HCT116 (cell line): ENCODE measurements around the gene L1CAM. TPM values are rescaled to one million over a fixed set of nuclear protein-coding genes. Genes with fewer than 3 reads are reported as not detected.

Experiments used
- ATAC-seq: fragments of 200-7000 bp; cut with Tn5 transposase; 2 replicates; pipeline ENCODE4 v1.9.1; 2020; ENCODE audit warnings: mild to moderate bottlenecking, moderate library complexity
- BruUV-seq: library from RNA; stranded (reverse); fragments of 400-500 nt; replicated peaks from 2 replicates; lab custom pipeline; 2021; lab: Mats Ljungman, UMichigan
- CTCF ChIA-PET: fragments of 300-600 bp; sonication (Branson Sonifier 250); formaldehyde crosslinking; loops from one replicate; lab custom pipeline; 2021; ENCODE audit warnings: antibody characterized with exemption; lab: Charles Lee
- POLR2A ChIA-PET: fragments of 300-600, 350-600 bp; sonication (Branson Sonifier 250); formaldehyde crosslinking; loops from one replicate; lab custom pipeline; 2021; ENCODE audit warnings: antibody characterized with exemption; lab: Charles Lee
- RAD21 ChIA-PET, 2 experiments: fragments of 300-600 bp; sonication (Branson Sonifier 250); formaldehyde crosslinking; loops; one replicate each; lab custom pipeline; 2023; ENCODE audit warnings: low total read pairs in 2 of 2; ENCODE audit not compliant: uncharacterized antibody in 2 of 2, unreplicated experiment in 2 of 2, low non-redundant PET in 1 of 2; lab: Charles Lee
- DNase-seq: peaks from one replicate; pipeline ENCODE4 v3.0.0-alpha.2; 2010; ENCODE audit warnings: low read depth, low spot score
- H2AFZ ChIP-seq: fragments of 200-600 bp; shearing (Covaris generic), sonication (generic); 2 replicates; pipeline ENCODE4 v1.6.1; 2017; ENCODE audit warnings: low read depth, mixed run types, mixed read lengths, antibody characterized with exemption, low read length; ENCODE audit not compliant: poor library complexity, severe bottlenecking
- H3K27ac ChIP-seq: 2 replicates; pipeline ENCODE4 v1.5.1; 2012; ENCODE audit warnings: low read depth, low read length
- H3K27me3 ChIP-seq: fragments of 200-600 bp; sonication (generic); 2 replicates; pipeline ENCODE4 v1.6.1; 2016; ENCODE audit warnings: mixed run types, low read length, mixed read lengths; ENCODE audit not compliant: insufficient read depth
- H3K36me3 ChIP-seq, 2 experiments: fragments of 200-500 bp in 1 of 2; fragments of 200-600 bp in 1 of 2; sonication (Bioruptor generic) in 1 of 2; sonication (generic) in 1 of 2; 2 replicates each; pipeline versions ENCODE4 v1.5.1 to v1.6.1; 2014 to 2016; ENCODE audit warnings: low read length in 2 of 2, inconsistent platforms in 1 of 2, mixed read lengths in 1 of 2, mixed run types in 1 of 2; ENCODE audit not compliant: insufficient read depth in 2 of 2, control insufficient read depth in 1 of 2
- H3K4me1 ChIP-seq, 2 experiments: fragments of 200-600 bp in 1 of 2; sonication (generic) in 1 of 2; 2 replicates each; pipeline versions ENCODE4 v1.5.1 to v1.6.1; 2012 to 2017; ENCODE audit warnings: low read length in 2 of 2, inconsistent platforms in 1 of 2, mild to moderate bottlenecking in 1 of 2, mixed read lengths in 1 of 2, mixed run types in 1 of 2, moderate library complexity in 1 of 2; ENCODE audit not compliant: insufficient read depth in 2 of 2, control insufficient read depth in 1 of 2
- H3K4me2 ChIP-seq: fragments of 200-600 bp; sonication (generic); 2 replicates; pipeline ENCODE4 v1.6.1; 2017; ENCODE audit warnings: mixed run types, low read length, mixed read lengths
- H3K4me3 ChIP-seq, 2 experiments: fragments of 200-600 bp in 1 of 2; sonication (generic) in 1 of 2; replicated peaks in 1 of 2; 2 replicates each; pipeline ENCODE4 v1.5.1; 2011 to 2016; ENCODE audit warnings: low read length in 2 of 2, control low read depth in 1 of 2, low read depth in 1 of 2, mild to moderate bottlenecking in 1 of 2, mixed read lengths in 1 of 2, mixed run types in 1 of 2
- H3K79me2 ChIP-seq: fragments of 200-600 bp; sonication (generic); 2 replicates; pipeline ENCODE4 v1.6.1; 2017; ENCODE audit warnings: mild to moderate bottlenecking, mixed run types, low read length, moderate library complexity, mixed read lengths; ENCODE audit not compliant: insufficient read depth
- H3K9ac ChIP-seq: fragments of 200-600 bp; sonication (generic); 2 replicates; pipeline ENCODE4 v1.6.1; 2016; ENCODE audit warnings: low read length, mixed read lengths
- H3K9me2 ChIP-seq: fragments of 200-600 bp; sonication (generic), shearing (Covaris generic); 2 replicates; pipeline ENCODE4 v1.6.1; 2017; ENCODE audit warnings: mixed run types, mild to moderate bottlenecking, moderate library complexity; ENCODE audit not compliant: insufficient read depth
- H3K9me3 ChIP-seq, 2 experiments: fragments of 200-500 bp in 1 of 2; fragments of 200-600 bp in 1 of 2; sonication (Bioruptor generic) in 1 of 2; sonication (generic) in 1 of 2; 2 replicates each; pipeline ENCODE4 v1.6.1; 2014 to 2017; ENCODE audit warnings: low read length in 2 of 2, mixed read lengths in 2 of 2, inconsistent platforms in 1 of 2, low read depth in 1 of 2, mild to moderate bottlenecking in 1 of 2, mixed run types in 1 of 2, moderate library complexity in 1 of 2; ENCODE audit not compliant: control insufficient read depth in 1 of 2, insufficient read depth in 1 of 2
- H4K20me1 ChIP-seq: fragments of 200-600 bp; sonication (generic), shearing (Covaris generic); 2 replicates; pipeline ENCODE4 v1.6.1; 2017; ENCODE audit warnings: mixed run types, mild to moderate bottlenecking, moderate library complexity; ENCODE audit not compliant: insufficient read depth
- EGR1 ChIP-seq: IDR thresholded peaks from 2 replicates; pipeline ENCODE4 v1.6.1; 2012; ENCODE audit warnings: low read depth
- ELF1 ChIP-seq: IDR thresholded peaks from 2 replicates; pipeline ENCODE4 v1.6.1; 2012; ENCODE audit warnings: low read depth, borderline replicate concordance
- EZH2 ChIP-seq: fragments of 200-600 bp; sonication (generic); IDR thresholded peaks from 2 replicates; pipeline ENCODE4 v1.6.1; 2017; ENCODE audit warnings: antibody characterized with exemption, mixed run types
- EZH2phosphoT487 ChIP-seq: fragments of 200-600 bp; IDR thresholded peaks from 2 replicates; pipeline ENCODE4 v1.6.1; 2018; ENCODE audit warnings: antibody characterized with exemption, borderline replicate concordance
- FOSL1 ChIP-seq: IDR thresholded peaks from 2 replicates; pipeline ENCODE4 v1.6.1; 2012; ENCODE audit warnings: low read depth
- RAD21 ChIP-seq: IDR thresholded peaks from 2 replicates; pipeline ENCODE4 v1.6.1; 2012; ENCODE audit warnings: low read depth, mild to moderate bottlenecking
- SIN3A ChIP-seq: IDR thresholded peaks from 2 replicates; pipeline ENCODE4 v1.6.1; 2012; ENCODE audit warnings: low read depth
- TCF7L2 ChIP-seq: IDR thresholded peaks from 2 replicates; pipeline ENCODE4 v1.7.0; 2011; ENCODE audit warnings: borderline replicate concordance, inconsistent platforms; ENCODE audit not compliant: insufficient read depth, insufficient read length; ENCODE audit errors: extremely low read depth
- ZFX ChIP-seq: fragments of 450-650 bp; IDR thresholded peaks from 2 replicates; pipeline ENCODE4 v1.6.1; 2017
- intact Hi-C: fragments of 100-400 bp; cut with micrococcal nuclease; formaldehyde crosslinking; loops from 2 replicates; pipeline ENCODE4 v1.10.0; 2022
- total RNA-seq: library from RNA; stranded (reverse); gene quantifications from one replicate; pipeline ENCODE4 v1.2.1, GENCODE V29; 2021; ENCODE audit not compliant: unreplicated experiment

The L1CAM gene
- total RNA-seq, 1 experiment from 2014 or later, result 14.8 TPM

- no TSS peak for BruUV-seq
- no peak overlapping the region for H3K27ac ChIP-seq
- CTCF ChIA-PET, result no interaction called here
Measured at GRCh38 chrX:153824348-153824747, 61.6 kb downstream of the L1CAM start.

GRCh38 chrX:153821066-153821465, 64.9 kb downstream of the L1CAM start:
- ChIA-PET CTCF (no interaction called here), RAD21 (no interaction called here), POLR2A (no interaction called here)
- Histone ChIP-seq H3K4me1 (peaks cover 0 to 9% of the 10 kb centered on the region in 2 experiments; a peak in 2 of 4 replicates), H3K79me2 (no peaks in the 10 kb centered on the region), H3K27me3 (no peaks in the 10 kb centered on the region), H3K9ac (no peak overlapping the region), H3K9me2 (no peaks in the 10 kb centered on the region), H3K27ac (no peak overlapping the region), H3K4me2 (no peak overlapping the region), H4K20me1 (no peaks in the 10 kb centered on the region), H3K4me3 (no peak overlapping the region), H3K36me3 (no peaks in the 10 kb centered on the region), H3K9me3 (no peaks in the 10 kb centered on the region)
- ATAC-seq, result no peak
- BruUV-seq, result no TSS peak
- intact Hi-C loops, result no loop called here
- TF ChIP-seq EGR1, result no peak
- TF ChIP-seq TCF7L2, result no peak
- TF ChIP-seq SIN3A, result no peak
- TF ChIP-seq ELF1, result no peak
- TF ChIP-seq FOSL1, result no peak
- TF ChIP-seq, all 23 proteins: peak for 0
- DNase-seq, result no peak
- no peak overlapping the region for H2AFZ ChIP-seq

More at GRCh38 chrX:153824348-153824747, 61.6 kb downstream of the L1CAM start:
- Histone ChIP-seq H2AFZ (no peak overlapping the region), H3K4me1 (peaks cover 0 to 13% of the 10 kb centered on the region in 2 experiments; a peak in 2 of 4 replicates), H3K9me3 (no peaks in the 10 kb centered on the region), H3K36me3 (no peaks in the 10 kb centered on the region), H4K20me1 (no peaks in the 10 kb centered on the region), H3K4me2 (no peak overlapping the region), H3K79me2 (no peaks in the 10 kb centered on the region), H3K27me3 (no peaks in the 10 kb centered on the region), H3K9me2 (no peaks in the 10 kb centered on the region), H3K4me3 (no peak overlapping the region)
- no peak for DNase-seq
- POLR2A ChIA-PET, result no interaction called here
- no peak for ATAC-seq
- intact Hi-C loops, result no loop called here
- RAD21 ChIA-PET, result no interaction called here
- TF ChIP-seq RAD21, result no peak
- TF ChIP-seq ZFX, result no peak
- TF ChIP-seq EZH2, result no peak
- no peak for TF ChIP-seq EZH2phosphoT487
- TF ChIP-seq, all 23 proteins: peak for 0
- H3K9ac ChIP-seq, result no peak overlapping the region
